HG03432 (cell line): ENCODE data around the gene PPM1M.

Experiments used
- ATAC-seq: cut with Tn5 transposase; IDR thresholded peaks from one replicate; pipeline ENCODE4 v1.9.1; 2021; ENCODE audit warnings: mild to moderate bottlenecking, moderate library complexity; ENCODE audit not compliant: unreplicated experiment

PPM1M gene

DNA sequence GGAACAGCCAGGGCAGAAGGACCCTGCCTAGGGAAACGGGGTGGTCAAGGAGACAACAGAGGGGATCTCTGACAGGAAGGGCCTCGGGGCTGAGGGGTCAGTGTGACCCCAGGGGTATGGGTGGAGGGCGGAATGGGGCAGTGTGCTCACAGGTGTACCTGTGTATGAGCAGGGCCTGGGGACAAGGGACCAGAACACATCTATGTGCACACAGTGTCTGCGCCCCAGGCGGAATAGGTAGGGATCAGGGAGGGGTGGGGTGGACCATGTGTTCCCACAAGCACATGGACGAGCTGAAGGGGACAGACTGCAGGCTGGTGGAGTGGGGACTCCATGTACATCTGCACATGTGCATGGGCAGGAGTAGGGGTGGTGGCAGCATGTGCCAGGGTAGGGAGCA is 15.1 kb upstream of the PPM1M start:
- ATAC-seq, result no peak

DNA sequence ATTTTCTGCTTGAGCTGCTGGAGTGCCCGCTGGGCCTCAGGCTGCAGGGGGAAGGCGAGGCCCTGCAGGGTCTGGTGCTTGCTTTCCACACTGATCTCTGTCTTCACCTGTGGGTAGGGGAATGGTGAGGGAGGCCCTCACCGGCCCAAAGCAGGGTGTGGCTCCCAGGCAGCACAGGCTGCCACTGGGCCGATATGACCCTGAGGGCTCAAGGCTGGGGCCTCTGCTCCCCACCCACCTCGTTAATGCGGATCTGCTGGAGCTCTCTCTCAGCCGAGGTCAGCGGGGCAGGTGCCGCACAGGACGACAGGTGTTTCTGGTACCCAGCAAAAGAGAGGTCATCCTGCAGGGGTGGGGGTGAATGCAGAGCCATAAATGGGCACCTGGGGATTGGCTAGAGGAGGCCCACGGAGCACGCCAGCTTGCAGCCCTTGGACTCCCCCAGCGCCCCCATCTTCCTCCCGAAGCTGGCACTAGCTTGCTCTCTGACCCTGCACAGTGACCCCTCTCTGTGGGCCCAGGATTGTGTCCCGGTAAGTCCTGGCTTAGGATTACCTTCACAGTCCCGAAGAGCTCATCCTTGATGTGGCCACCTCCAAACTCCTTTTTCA is 14.6 kb upstream of the PPM1M start:
- ATAC-seq, result no peak

DNA sequence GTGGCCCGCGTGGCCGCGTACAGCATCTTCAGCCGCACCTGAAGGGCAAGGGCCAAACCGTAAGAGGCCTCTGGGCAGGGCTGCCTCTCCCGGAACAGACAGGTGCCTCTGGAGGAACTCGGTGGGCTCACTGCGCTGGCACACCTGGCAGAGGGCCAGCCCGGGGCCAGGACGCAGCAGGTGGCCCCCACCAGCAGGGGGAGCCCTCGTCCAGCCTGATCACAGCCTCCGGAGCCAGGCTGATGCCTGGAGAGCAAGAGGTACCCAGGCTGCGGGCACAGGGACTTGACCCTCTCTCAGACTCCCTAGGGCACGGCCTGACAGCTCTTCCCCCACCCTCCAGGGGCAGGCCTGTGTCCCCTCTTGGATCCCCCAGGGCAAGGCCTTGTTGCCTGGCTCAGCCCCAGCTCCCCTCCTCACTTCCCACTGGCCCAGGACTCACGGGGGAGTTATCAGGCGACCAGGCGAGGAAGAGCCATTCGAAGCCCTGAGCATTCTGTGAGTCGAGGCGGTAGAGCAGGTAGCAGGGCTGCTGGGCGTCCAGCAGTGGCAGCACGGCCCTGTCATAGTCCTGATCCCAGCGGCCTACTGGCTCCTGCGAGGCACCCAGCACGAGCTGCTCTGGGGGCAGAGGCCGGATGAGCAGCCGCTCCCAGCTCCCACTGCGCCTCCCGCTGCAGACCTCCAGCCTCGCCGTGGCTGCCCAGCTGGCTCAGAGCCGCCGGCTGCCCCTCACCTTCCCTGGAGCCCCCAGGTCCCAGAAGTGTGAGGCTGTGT is 13.9 kb upstream of the PPM1M start:
- peak; percentile 48 for ATAC-seq

DNA sequence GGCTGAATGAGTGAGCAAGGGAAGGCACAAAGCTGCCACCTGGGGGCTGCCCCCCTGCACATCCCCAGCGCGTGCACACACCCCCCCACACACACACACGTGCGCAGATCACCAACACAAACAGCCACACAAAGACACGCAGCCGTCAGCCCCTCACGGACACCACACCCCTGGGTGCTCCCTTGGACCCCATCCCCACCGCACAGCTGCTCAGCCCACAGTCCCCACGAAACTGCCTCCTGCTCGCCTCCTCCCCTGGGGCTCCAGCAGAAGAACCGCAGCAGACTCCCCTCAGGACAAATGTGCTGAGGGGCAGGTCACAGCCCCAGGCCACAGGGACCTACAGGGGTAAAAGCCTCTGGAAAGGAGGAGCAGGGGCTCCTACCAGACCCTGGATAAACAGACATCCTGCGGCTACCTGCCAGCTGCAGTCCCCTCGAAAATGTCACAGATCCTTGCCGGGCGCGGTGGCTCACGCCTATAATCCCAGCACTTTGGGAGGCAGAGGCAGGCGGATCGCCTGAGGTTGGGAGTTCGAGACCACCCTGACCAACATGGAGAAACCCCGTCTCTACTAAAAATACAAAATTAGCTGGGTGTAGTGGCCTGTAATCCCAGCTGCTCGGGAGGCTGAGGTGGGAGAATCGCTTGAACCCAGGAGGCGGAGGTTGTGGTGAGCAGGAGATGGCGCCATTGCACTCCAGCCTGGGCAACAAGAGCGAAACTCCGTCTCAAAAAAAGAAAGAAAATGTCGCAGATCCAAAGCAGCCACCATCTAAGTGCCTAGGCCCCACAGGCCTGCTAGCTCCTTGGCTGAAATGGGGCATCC is 13.1 kb upstream of the PPM1M start:
- no peak for ATAC-seq

DNA sequence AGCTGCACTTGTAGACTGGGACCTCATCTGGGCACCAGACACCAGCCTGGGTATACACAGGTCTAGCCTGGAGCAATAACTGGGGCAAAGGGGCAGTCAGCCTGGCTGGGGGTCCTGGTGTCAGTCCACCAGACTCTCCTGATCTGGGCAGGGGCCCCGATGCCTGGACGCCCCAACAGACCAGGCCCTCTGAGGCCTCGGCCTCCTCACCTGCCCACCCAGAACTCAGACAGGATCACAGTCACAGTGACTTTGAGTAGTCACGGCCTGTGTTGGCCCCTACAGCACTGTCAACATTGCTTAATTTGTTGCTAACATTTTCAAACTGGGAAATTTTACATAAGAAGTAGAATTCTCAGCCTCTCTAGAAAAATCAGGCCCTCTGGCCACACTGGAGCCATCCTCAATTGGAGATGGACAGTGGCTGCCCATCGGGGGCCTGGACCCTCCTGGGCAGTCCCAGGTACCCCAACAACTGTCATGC is 12.4 kb upstream of the PPM1M start:
- no peak for ATAC-seq

DNA sequence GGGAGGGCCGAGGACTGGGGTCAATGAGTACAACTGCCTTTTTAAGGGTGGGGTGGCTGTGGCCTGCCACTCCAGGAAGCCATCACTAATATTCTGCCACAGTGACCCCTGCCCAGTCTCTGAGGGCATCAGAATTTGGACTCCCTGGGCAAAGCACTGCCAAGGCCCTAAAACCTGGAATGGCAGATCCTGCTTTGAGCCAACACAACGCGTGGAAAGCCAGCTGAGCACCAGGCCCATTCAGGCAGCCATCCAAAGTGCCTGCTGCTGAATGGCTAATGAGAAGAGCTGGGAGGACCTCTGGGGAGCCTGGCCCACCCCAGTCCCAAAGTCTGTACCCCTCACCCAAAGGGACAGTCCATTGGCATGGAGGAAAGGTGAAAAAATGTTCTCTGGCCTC is 11.6 kb upstream of the PPM1M start:
- ATAC-seq, result no peak

DNA sequence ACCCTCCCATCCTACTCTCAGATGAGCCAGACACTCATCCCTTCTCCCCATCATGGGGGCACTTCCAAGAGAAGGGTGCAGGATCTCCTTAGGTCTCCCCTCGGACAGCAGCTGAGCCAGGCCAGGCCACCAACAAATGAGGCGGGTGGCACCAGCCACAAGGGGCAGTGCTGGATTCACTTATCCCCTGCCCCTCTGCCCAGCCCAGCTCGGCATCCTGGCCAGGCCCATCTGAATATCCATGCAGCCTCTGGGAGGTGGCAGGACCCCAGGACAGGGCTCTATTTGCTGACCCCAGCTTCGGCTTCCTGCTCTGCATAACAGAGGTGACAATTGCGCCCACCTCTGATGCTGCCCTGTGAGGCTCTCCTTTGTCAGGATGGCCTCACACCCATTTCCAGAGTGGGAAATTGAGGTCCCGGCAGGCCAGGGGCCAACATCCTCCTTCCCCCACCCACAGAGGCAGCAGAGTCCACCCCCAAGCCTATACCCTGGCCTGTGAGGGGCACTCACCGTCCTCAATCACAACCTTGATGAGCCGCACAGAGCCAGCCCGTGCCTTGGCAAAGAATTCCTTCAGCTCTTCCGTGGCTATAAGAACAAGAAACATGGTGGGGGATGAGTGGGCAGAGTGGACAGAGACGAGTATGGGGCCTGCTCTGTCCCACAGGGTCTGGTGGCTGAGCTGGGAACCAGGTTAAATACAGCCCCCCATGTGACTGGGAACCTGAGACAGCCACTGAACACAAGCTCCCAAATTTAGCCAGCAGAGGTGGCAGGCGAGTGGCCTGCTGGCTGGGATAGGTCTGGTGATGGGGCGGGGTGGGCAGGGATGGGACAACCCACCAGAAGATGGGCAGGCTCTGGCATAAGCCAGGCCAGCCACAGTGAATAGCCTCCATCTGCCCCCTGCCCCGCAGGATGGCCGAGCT is 10.8 kb upstream of the PPM1M start:
- no peak for ATAC-seq

DNA sequence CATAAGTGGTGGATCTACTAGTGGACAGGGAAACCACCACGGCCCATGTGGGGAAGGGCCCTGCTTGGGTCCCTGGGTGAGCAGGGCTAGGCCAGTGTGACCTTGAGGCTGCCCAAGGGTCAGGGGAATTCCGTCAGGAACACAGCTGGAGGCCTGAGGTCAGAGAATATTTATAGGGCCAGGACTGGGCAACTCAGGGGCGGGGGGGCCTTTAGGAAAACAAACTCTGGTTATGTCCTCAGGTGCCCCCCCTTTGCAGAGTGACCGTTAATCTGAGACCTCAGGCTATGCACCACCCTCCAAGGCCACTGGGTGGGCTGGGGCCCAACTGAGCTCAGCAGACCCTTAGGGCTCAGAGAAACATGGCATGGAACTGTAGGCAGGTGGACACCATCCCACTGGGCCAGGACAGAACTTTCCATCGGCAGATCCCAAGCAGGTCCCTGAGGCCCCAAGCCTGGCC is 9.1 kb upstream of the PPM1M start:
- no peak for ATAC-seq

DNA sequence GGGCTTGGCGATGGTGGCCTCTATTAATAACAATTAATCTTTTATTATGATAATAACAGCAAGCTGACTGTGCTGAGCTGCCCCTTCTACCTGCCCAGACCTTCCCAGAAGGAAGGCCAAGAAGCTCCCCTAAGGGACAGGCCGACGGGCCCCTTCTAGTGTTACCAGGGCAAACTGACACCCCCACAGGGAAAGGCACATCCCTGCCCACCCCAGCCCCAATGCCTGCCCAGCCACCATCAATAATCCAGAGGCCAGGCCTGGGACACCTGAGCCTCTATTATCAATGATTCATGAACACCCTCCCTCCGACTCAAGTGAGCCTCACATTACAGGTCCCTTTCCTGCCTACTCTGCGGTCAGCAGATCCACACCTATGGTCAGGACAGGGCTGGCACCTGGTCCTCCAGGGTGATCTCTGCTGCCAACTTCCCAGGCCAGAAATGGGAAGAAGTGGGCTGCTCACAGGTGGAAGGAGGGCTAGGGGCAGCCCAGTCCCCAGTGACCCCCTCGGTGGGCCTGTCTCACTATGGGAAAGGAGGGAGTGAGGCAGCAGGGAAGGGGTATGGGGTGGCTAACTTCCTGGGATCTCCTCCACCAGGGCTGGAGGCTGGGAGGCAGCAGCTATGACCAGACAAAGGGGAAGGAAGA is 8.4 kb upstream of the PPM1M start:
- no peak for ATAC-seq

DNA sequence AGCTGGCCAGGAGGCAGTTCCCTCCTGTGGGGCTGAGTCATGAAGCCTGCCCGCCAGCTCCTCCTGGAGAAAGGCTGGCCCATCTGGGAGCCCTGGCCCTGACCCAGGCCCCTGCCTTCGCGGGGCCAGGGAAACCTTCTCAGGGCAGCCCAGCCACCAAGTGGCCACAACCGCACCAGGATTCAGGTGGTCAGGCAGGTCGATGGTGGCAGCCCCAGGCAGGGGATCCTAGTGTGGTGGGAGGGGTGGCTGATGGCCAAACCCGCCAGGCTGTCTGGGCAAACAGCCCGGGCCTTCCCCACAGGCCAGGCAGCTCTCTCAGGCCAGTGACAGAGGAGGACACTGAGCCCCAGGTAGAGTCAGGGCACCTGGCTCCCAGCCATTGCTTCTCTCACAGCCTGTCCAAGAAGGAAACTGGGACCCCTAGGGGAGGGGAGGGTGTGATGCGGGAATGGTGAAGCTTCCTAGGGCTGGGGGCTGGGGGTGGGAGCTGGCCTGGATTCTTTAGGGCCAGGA is 7.8 kb upstream of the PPM1M start:
- no peak for ATAC-seq

DNA sequence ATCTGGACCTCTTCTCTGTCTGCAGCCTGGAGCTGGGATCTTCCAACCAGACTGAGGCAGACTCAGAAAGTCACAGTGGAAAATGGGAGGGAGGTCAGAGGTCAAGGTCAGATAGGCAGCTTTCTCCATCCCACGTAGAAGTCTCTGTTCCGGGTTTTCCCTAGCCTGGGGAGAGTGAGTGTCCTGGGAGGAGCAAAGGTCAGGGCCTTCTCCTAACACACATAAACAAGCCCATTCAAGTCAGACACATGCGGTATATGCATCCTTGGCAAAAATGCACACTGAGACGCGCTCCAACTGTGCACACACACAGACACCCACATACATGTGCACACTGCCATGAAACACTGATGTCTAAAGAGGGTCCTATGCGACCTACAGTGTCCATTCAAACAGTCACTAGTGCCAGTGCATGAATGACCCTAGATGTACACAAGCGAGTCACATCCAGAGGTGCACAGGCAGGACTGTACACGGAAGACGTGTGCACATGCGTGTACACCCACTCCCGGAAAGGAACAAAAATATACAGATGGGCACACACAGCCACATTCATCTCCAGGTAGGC is 7.3 kb upstream of the PPM1M start:
- no peak for ATAC-seq

DNA sequence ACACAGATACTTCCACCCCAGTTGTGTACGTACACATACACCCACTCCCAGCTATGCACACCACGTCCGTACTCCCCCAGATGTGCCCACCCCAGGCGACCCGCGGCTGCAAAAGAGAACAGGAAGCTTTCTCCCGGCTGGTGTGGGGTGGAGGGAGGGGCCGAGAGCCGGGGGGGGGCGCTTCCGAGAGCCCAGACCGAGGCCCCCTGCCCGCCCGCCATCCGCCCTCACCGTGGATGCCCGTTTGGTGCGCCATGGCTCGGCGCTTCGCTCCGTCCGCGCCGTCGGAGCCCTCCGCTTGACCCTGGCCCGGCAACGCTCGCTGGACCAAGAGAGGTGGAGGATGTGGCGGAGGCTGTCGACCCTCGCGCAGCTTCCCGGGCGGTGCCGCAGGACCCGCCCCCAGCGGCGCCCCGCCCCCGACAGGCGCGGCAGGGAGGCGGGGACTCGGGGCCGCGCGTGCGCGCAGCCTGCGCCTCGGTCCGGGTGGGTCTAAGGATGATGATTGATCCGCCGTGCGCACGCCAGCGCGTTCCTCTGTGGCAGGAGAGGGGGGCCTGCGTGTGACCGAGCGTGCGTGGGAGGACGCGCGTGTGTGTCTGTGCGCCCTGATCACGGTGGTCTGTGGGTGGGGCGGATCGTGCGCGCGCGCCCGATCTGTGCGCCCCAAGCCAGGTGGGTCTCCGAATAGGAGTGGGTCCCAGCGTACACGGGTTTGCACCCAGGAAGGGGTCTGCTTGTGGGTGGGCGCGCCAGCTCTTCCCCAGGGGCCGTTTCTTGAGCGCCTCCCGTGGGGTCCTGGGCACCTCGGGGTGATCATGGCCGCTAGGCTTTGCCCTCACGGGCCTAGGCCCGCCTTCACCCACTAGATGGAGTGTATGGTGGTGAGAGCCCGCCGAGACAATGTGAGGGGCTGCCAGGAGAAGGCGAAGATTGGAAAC is 6.5 kb upstream of the PPM1M start, which contains the start of gene TWF2:
TSS of gene TWF2 (minus strand) at position 398 of the 941 bp plus-strand sequence. CDS start at position 256, 142 bp downstream.
- ATAC-seq, result peak; percentile 78

DNA sequence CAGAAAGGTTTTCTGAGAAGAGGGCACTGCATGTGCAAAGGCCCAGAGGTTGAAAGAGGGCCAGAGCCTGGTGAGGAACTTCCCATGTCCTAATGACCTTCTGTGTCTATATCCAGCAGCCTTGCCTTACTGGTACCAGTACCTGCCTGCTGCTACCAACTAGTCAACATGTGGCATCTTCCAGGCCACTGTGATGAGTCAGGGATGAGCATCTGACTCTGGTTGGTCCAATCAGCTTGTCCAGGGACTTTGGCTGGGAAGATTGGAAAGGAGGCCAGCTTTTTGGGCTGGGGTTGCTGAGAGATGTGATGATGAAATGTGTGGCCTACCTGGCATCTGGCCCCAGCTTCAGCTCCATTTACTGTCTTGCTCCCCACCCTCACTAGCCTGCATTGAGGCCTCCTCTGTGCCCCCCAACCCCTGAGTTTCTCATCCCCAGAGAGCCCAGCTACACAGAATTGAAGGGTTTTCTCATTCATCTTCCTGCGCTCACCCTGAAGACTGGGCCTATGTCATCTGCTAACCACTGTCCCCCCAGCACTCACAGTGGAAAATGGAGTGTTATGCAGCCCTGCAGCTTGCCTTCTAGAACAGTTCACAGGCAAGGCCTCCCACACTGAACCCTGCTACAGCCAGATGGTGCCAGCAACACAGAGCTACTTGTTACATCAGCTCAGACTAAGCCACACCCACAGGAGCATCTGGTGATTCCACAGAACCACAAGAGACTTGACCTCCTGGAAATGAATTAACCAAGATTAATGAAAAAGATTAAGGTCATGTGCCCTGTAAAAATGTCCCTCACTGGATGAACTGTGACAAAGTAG is 5.3 kb upstream of the PPM1M start:
- ATAC-seq, result no peak

DNA sequence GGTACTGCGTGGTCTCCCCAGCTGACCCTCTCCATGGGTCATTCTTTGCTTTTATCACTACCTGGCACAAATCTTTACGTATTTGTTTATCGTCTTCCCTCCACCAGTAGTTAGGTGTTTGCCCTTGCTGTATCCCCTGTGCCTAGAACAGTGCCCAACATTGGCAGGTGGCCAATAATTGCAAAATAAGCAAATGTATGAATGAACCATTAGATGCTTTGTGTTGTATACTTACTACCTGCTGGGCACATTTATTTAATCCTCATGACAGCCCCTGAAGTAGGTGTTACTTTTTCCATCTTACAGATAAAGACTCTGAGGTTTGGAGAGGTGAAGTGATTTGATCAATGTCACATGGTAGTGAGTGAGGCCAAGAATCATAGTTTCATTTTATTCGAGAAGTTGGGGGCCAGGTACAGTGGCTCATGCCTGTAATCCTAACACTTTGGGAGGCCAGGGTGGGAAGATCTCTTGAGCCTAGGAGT is 4.6 kb upstream of the PPM1M start:
- no peak for ATAC-seq

DNA sequence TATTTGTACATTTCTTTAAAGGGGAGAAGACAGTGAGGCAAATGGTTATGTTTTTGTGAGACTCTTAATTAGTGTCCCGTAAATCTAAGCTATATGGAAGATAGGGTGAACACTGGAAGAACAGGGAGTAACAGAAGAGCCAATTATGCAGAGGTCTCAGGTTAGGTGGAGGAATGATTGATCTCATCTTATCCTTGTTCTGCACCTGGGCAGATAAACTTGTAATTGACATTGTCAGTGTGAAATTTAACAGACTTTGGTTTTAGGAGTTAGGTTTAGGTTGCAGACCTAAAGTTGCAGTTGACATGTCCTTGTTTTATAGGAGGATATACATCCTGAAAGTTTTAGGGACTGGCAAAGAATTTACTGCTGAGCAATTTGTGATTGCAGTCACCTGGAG is 3.5 kb upstream of the PPM1M start:
- no peak for ATAC-seq

DNA sequence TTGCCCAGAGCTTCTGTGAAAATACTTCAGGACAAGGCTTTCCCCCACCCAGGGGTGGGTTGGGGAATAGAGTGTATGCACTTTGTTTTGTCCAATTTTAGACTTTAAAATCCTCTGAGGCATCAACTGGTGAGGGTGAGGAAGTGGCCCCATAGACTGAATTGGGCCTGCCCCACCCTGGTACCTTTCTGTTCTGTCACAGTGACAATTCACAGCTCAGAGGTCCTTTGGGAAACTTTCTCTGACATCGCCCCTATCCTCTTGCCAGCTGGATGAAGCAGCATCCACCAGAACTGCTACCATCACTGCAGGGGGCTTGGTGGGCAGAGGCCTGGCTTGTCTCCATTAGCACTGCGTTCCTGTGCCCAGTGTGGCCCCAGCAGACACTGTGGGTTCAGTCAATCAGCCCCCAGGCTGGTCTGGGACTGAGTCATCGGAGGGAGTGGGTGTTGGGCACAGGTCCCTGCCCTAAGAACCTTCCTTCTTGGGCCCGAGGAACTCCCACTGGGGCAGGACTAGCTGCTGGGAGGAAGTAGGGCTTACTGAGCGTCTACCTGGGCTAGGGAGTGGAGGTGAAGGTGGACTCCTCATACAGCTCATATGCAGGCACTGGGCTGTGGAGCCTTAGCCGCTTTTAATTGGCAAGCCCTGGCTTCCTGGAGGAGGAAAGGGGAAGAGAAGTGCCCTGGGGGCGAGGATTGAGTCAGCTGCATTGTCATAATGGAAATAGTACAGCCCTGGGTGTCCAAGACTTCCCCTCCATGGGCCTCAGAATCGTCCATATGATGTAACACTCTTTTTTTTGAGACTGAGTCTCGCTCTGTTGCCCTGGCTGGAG is 1.5 kb upstream of the PPM1M start:
- peak; percentile 41 for ATAC-seq
